Breast epithelium (tissue), 3 donors: ENCODE results near the gene MAP6D1.

Experiments
- POLR2A ChIP-seq: fragments of 450-650 bp; IDR thresholded peaks from one replicate; pipeline ENCODE4 v1.6.1; 2016; ENCODE audit warnings: antibody characterized with exemption, mild to moderate bottlenecking, moderate library complexity
- POLR2AphosphoS5 ChIP-seq, 3 donors: sonication (generic); formaldehyde crosslinking; IDR thresholded peaks; one replicate each; pipeline ENCODE4 v1.6.1; 2017; ENCODE audit warnings: antibody characterized with exemption in 3 of 3
- TF ChIP-seq, protein P1 (sequence below), 3 donors: fragments of 450-650 bp; IDR thresholded peaks; one replicate each; pipeline ENCODE4 v1.5.1; 2016 to 2017; ENCODE audit warnings: antibody characterized with exemption in 3 of 3, mild to moderate bottlenecking in 3 of 3, moderate library complexity in 3 of 3

DNA sequence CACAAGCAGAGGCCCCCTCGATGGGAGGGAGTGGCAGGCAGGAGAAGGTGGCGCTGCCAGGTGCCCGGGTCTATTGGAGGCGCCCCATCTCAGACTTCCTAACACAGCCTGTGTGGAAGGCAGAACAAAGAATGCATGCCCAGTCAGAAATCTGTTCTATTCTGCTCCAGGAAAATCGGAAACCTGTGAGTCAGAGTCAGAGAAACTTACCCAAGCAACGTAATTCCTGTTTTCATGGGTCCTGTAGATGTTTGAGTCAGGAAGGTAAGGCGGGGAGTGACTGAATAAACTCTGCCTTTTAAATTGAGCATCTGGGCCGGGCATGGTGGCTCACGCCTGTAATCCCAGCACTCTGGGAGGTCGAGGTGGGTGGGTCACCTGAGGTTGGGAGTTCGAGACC is 13.7 kb downstream of the MAP6D1 start:
- TF ChIP-seq POLR2A: no peak
- TF ChIP-seq, protein P1, sequence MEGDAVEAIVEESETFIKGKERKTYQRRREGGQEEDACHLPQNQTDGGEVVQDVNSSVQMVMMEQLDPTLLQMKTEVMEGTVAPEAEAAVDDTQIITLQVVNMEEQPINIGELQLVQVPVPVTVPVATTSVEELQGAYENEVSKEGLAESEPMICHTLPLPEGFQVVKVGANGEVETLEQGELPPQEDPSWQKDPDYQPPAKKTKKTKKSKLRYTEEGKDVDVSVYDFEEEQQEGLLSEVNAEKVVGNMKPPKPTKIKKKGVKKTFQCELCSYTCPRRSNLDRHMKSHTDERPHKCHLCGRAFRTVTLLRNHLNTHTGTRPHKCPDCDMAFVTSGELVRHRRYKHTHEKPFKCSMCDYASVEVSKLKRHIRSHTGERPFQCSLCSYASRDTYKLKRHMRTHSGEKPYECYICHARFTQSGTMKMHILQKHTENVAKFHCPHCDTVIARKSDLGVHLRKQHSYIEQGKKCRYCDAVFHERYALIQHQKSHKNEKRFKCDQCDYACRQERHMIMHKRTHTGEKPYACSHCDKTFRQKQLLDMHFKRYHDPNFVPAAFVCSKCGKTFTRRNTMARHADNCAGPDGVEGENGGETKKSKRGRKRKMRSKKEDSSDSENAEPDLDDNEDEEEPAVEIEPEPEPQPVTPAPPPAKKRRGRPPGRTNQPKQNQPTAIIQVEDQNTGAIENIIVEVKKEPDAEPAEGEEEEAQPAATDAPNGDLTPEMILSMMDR (IDR thresholded peaks at IDR 0.05): no peak
- TF ChIP-seq POLR2AphosphoS5 (IDR thresholded peaks at IDR 0.05): no peak
